ENCODE results near the gene ANKRD39. TPM values are rescaled to one million over a fixed set of nuclear protein-coding genes. Genes with fewer than 3 reads are reported as not detected.

Gene ANKRD39
- polyA plus RNA-seq, 4 donors = 6.6 to 10.9 (median 7.2) TPM

GRCh38 chr2:96888072-96889011, 30.5 kb upstream of the ANKRD39 start:
- DNase-seq (ENCODE audit: low read depth in 4 of 4, low spot score in 3 of 4) = no peak

GRCh38 chr2:96887493-96888012, 29.7 kb upstream of the ANKRD39 start:
- no peak for DNase-seq (ENCODE audit: low read depth in 4 of 4, low spot score in 3 of 4)

- DNase-seq (ENCODE audit: low read depth in 4 of 4, low spot score in 3 of 4) = no peak
Observed at GRCh38 chr2:96885432-96886347, 27.9 kb upstream of the ANKRD39 start.

GRCh38 chr2:96884299-96885094, 26.7 kb upstream of the ANKRD39 start:
- no peak for DNase-seq (ENCODE audit: low read depth in 4 of 4, low spot score in 3 of 4)

GRCh38 chr2:96883306-96883705, 25.5 kb upstream of the ANKRD39 start:
- DNase-seq (ENCODE audit: low read depth in 4 of 4, low spot score in 3 of 4) = no peak

GRCh38 chr2:96882906-96883305, 25.1 kb upstream of the ANKRD39 start:
- DNase-seq (ENCODE audit: low read depth in 4 of 4, low spot score in 3 of 4) = no peak

- DNase-seq (ENCODE audit: low read depth in 4 of 4, low spot score in 3 of 4) = no peak
Observed at GRCh38 chr2:96882230-96882629, 24.4 kb upstream of the ANKRD39 start.

GRCh38 chr2:96881349-96882195, 23.8 kb upstream of the ANKRD39 start:
- DNase-seq (ENCODE audit: low read depth in 4 of 4, low spot score in 3 of 4) = no peak

- DNase-seq (ENCODE audit: low read depth in 4 of 4, low spot score in 3 of 4) = no peak
Observed at GRCh38 chr2:96880891-96881273, 23.1 kb upstream of the ANKRD39 start.

GRCh38 chr2:96879545-96880040, 21.8 kb upstream of the ANKRD39 start:
- DNase-seq (ENCODE audit: low read depth in 4 of 4, low spot score in 3 of 4) = no peak

GRCh38 chr2:96878796-96879544, 21.2 kb upstream of the ANKRD39 start:
- DNase-seq (ENCODE audit: low read depth in 4 of 4, low spot score in 3 of 4) = no peak

- no peak for DNase-seq (ENCODE audit: low read depth in 4 of 4, low spot score in 3 of 4)
Observed at GRCh38 chr2:96878171-96878570, 20.4 kb upstream of the ANKRD39 start.

- DNase-seq (ENCODE audit: low read depth in 4 of 4, low spot score in 3 of 4) = no peak
Observed at GRCh38 chr2:96877631-96878092, 19.8 kb upstream of the ANKRD39 start.

- no peak for DNase-seq (ENCODE audit: low read depth in 4 of 4, low spot score in 3 of 4)
Observed at GRCh38 chr2:96877042-96877451, 19.2 kb upstream of the ANKRD39 start.

- DNase-seq (ENCODE audit: low read depth in 4 of 4, low spot score in 3 of 4) = no peak
Observed at GRCh38 chr2:96876269-96877041, 18.6 kb upstream of the ANKRD39 start.

GRCh38 chr2:96875498-96876268, 17.9 kb upstream of the ANKRD39 start:
- no peak for DNase-seq (ENCODE audit: low read depth in 4 of 4, low spot score in 3 of 4)

Data from left renal pelvis (tissue), 4 donors.